ENCODE measurements around the gene PNLDC1. TPM values are rescaled to one million over a fixed set of nuclear protein-coding genes. Genes with fewer than 3 reads are reported as not detected.
"Not testable (repeated sequence)": the region's sequence is repeated elsewhere in the genome, so short reads cannot be mapped to it uniquely, and the experiment has no call there.

PNLDC1 gene
- total and polyA plus RNA-seq, 11 donors = 0.04 to 0.67 (median 0.20) TPM; not detected in 6

DNA sequence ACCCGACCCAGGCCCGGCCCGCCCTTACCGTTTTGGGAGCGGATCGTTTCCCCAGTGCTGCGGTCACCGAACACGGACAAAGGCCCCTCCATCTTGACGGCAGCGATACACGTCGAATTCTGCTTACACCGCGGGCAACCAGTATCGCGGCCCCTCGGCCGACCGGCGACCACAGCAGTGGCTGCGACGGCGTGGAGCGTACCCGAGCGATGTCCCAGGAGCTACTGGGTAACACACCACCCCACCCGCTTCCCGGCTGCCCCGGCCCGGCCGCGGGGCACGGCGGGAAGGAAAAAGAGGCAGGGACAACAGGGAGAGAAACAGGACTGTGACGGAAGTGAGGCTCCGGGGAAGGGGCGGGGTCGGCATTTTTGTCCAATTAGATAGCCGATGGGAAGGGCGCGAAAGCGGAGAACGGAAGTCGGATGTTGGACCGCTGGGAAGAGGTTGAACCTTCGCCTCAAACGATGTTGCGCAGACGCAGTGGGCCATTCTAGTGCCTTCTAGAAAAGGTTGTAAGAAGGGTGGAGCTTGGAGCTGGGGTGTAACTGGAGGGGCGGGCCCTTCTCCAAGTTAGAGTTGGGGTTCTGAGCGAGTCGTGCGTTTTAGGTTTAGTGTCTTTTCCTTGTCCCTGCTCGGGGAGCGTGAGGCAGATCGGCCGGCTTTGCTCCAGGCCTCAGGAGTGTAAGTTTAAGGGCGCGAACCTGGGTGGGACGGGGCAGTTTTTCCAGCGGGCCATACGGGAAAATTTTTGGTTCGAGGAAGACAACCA, 10.5 kb upstream of the PNLDC1 start, which contains the start of gene TCP1:
Gene TCP1 (minus strand): TSS at position 226 of the 772 bp plus-strand sequence. CDS start 134 bp downstream, at position 92.
- Histone ChIP-seq H3K36me3 (peaks cover 0 to 67% (median 60%) of the 10 kb centered on the region in 9 donors), H3K9me3 (no peaks in the 10 kb centered on the region), H3K27ac (peak within 1 kb of the TSS; percentile 73 to 99 (median 96)), H3K4me3 (peak within 1 kb of the TSS; percentile 80 to 100 (median 93)), H3K27me3 (no peaks in the 10 kb centered on the region), H3K4me1 (peaks cover 5 to 50% (median 35%) of the 10 kb centered on the region in 12 donors)
- 0% methylated on average over 53 to 64 of the region's 64 CpGs for WGBS, 4 donors
- DNase-seq (peak; percentile 99 to 100 (median 100)), ATAC-seq (peak; percentile 92 to 95 (median 94))
- TF ChIP-seq POLR2A (IDR thresholded peaks at IDR 0.05) = peak in 1 of 2 donors; percentile 89
- TF ChIP-seq, protein P1, sequence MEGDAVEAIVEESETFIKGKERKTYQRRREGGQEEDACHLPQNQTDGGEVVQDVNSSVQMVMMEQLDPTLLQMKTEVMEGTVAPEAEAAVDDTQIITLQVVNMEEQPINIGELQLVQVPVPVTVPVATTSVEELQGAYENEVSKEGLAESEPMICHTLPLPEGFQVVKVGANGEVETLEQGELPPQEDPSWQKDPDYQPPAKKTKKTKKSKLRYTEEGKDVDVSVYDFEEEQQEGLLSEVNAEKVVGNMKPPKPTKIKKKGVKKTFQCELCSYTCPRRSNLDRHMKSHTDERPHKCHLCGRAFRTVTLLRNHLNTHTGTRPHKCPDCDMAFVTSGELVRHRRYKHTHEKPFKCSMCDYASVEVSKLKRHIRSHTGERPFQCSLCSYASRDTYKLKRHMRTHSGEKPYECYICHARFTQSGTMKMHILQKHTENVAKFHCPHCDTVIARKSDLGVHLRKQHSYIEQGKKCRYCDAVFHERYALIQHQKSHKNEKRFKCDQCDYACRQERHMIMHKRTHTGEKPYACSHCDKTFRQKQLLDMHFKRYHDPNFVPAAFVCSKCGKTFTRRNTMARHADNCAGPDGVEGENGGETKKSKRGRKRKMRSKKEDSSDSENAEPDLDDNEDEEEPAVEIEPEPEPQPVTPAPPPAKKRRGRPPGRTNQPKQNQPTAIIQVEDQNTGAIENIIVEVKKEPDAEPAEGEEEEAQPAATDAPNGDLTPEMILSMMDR (IDR thresholded peaks at IDR 0.05) = no peak
- intact Hi-C loops (cut with DNase I) = loop anchor here (1.0 to 10.0 kb wide), 10 partner anchors 27 to 97 kb away; partner anchors contain the start of genes SOD2 (in 9 of the 10), WTAP (in 8 of the 10) and ACAT2 (in 2 of the 10)

DNA sequence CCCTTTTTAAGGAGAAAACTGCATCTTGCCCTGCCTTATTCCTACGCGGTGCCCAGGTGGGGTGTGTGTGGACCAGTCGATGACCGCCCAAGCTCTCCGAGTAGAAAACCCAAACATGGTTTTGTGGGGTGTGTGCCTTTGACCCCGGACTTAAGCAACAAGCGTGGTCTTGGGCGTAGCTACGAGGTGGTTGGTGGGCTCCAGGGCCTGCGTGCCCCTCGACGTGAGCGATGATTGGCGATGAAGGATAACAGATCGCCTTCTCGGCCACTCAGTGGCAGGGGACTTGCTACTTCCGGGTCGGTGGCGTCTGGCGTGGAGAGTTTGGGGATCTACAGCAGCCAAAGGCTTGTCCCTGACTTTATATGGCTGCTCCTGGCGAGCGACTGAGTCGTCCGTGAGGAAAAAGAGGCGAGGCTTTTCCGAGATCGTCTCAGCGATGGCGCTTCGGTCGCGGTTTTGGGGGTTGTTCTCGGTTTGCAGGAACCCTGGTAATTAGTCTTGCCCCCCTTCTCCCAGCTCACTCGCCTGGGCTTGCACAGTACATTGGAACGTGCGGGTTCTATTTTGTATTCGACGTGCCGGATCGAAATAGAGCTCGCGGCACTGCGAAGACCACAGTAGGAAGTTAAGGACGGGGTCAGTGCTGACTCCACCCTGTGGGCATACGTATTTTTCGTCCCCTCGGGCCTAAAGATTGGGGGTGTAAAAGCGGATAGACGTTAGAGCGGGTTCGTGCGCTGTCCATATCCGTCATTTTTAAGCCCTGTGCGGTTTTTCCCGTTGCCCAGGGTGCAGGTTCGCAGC, 9.7 kb upstream of the PNLDC1 start, which contains the start of gene MRPL18:
Gene MRPL18 (plus strand): TSS at position 319 of the 807 bp plus-strand sequence. CDS start 121 bp downstream, at position 440.
- Histone ChIP-seq H3K36me3 (peaks cover 0 to 64% (median 52%) of the 10 kb centered on the region in 9 donors), H3K27me3 (no peaks in the 10 kb centered on the region), H3K9me3 (no peaks in the 10 kb centered on the region), H3K4me3 (peak within 1 kb of the TSS; percentile 80 to 100 (median 93)), H3K4me1 (peaks cover 5 to 51% (median 35%) of the 10 kb centered on the region in 12 donors), H3K27ac (peak within 1 kb of the TSS; percentile 73 to 99 (median 96))
- intact Hi-C loops (cut with DNase I) = loop anchor here in 3 of 10 donors (1.0 to 5.0 kb wide), 4 partner anchors 63 to 98 kb away; partner anchors contain the start of genes WTAP (in 2 of the 3) and SOD2 (in 1 of the 3)
- peak in 1 of 2 donors; percentile 63 for TF ChIP-seq POLR2A (IDR thresholded peaks at IDR 0.05)
- TF ChIP-seq, protein P1 (IDR thresholded peaks at IDR 0.05) = no peak
- ATAC-seq (peak; percentile 93 to 97 (median 94)), DNase-seq (peak; percentile 95 to 98 (median 96))
- 0 to 1% (median 0%) methylated on average over 35 to 56 of the region's 56 CpGs for WGBS, 4 donors

DNA sequence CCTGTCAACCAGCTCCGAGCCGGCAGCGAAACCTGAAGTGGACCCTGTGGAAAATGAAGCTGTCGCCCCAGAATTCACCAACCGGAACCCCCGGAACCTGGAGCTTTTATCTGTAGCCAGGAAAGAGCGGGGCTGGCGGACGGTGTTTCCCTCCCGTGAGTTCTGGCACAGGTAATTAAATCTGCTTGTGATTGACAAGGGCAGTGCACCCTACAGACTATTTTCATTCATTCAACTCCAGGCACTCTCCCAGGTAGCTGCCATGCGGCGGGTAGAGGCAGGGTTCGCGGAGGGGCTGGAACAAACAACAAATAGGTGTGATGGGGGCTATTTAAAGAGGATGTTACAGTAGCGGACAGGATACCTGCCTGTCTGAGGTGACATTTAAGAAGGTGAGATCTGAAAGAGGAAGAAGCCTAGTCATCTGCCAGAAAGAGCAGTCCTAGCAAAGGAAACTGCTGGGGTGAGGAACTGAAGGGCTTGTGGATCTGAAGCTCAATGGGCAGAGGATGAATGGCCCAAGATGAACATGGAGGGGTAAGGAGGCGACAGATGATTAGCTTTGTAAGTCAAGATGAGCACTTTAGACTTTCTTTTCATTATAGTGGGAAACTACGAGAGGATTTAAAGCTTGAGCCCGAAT, 9.0 kb upstream of the PNLDC1 start:
- DNase-seq = peak in 2 of 5 donors; percentile 25 to 30
- Histone ChIP-seq H3K36me3 (peaks cover 0 to 64% (median 50%) of the 10 kb centered on the region in 9 donors), H3K9me3 (no peaks in the 10 kb centered on the region), H3K27ac (peak overlapping the region; percentile 51 to 99 (median 96)), H3K27me3 (no peaks in the 10 kb centered on the region), H3K4me3 (peak overlapping the region; percentile 73 to 100 (median 93)), H3K4me1 (peaks cover 5 to 51% (median 35%) of the 10 kb centered on the region in 12 donors)
- TF ChIP-seq POLR2A (IDR thresholded peaks at IDR 0.05) = no peak
- TF ChIP-seq, protein P1 (IDR thresholded peaks at IDR 0.05) = no peak
- intact Hi-C loops (cut with DNase I) = loop anchor here in 3 of 10 donors (1.0 to 5.0 kb wide), 4 partner anchors 64 to 99 kb away; partner anchors contain the start of genes WTAP (in 2 of the 3) and SOD2 (in 1 of the 3)
- no peak for ATAC-seq
- 15 to 18% (median 18%) methylated on average over 17 to 18 of the region's 18 CpGs for WGBS, 4 donors

DNA sequence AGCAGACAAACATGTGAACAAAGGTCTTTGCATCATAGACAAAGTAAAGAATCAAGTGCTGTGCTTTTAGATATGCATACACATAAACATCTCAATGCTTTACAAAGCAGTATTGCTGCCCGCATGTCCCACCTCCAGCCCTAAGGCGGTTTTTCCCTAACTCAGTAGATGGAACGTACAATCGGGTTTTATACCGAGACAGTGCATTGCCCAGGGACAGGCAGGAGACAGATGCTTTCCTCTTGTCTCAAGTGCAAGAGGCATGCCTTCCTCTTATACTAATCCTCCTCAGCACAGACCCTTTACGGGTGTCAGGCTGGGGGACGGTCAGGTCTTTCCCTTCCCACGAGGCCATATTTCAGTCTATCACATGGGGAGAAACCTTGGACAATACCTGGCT, 5.1 kb upstream of the PNLDC1 start:
- not testable (repeated sequence) for ATAC-seq

More for the DNA sequence above, 5.1 kb upstream of the PNLDC1 start:
- H3K27me3 ChIP-seq, H3K27ac ChIP-seq, DNase-seq, H3K4me3 ChIP-seq, H3K9me3 ChIP-seq: not testable (repeated sequence)
- WGBS, 4 donors = 63 to 76% (median 69%) methylated on average over 8 of the region's 8 CpGs
- peaks cover 0 to 82% (median 72%) of the 10 kb centered on the region in 9 donors for H3K36me3 ChIP-seq
- intact Hi-C loops (cut with DNase I) = loop anchor here in 1 of 10 donors (5.0 kb wide), 1 partner anchor 68 kb away; the partner anchor contains the start of gene WTAP
- peaks cover 0 to 28% (median 20%) of the 10 kb centered on the region in 12 donors for H3K4me1 ChIP-seq

Measured in heart left ventricle (tissue), 16 donors.